H1 (cell line): ENCODE data around the gene NECAP2. TPM values are rescaled to one million over a fixed set of nuclear protein-coding genes. Genes with fewer than 3 reads are reported as not detected.

Experiments
- CTCF ChIA-PET: fragments of 300-600 bp; sonication (Branson Sonifier 250); formaldehyde crosslinking; loops from one replicate; lab custom pipeline; 2021; ENCODE audit not compliant: partially characterized antibody; lab: Charles Lee
- POLR2A ChIA-PET: fragments of 300-600 bp; sonication (Branson Sonifier 250); formaldehyde crosslinking; loops from one replicate; lab custom pipeline; 2021; ENCODE audit warnings: inconsistent platforms; ENCODE audit not compliant: partially characterized antibody; lab: Charles Lee
- DNase-seq, 2 experiments: peaks; one replicate each; pipeline versions ENCODE4 v3.0.0 to v3.0.0-alpha.2; 2010 to 2022; ENCODE audit warnings: low spot score in 2 of 2, low read depth in 1 of 2, mixed read lengths in 1 of 2
- FAIRE-seq: peaks from 2 replicates; lab custom pipeline; 2011; peaks lifted over from hg19 to GRCh38; lab: Jason Lieb, UNC
- H2AFZ ChIP-seq: 2 replicates; pipeline ENCODE4 v1.8.1; 2012; ENCODE audit warnings: low read length, inconsistent platforms
- H2AK5ac ChIP-seq: 2 replicates; pipeline ENCODE4 v1.6.1; 2013; ENCODE audit warnings: low read depth, low read length
- H2BK120ac ChIP-seq: replicated peaks from 2 replicates; pipeline ENCODE3; 2013; ENCODE audit warnings: low read depth, low read length, inconsistent platforms
- H2BK12ac ChIP-seq: 2 replicates; pipeline ENCODE4 v1.6.1; 2013; ENCODE audit warnings: low read depth, low read length
- H2BK15ac ChIP-seq: 2 replicates; pipeline ENCODE4 v1.6.1; 2013; ENCODE audit warnings: low read length
- H2BK20ac ChIP-seq: 2 replicates; pipeline ENCODE4 v1.6.1; 2013; ENCODE audit warnings: low read length
- H2BK5ac ChIP-seq: 2 replicates; pipeline ENCODE4 v1.6.1; 2013; ENCODE audit warnings: low read depth, low read length
- H3K14ac ChIP-seq: 2 replicates; pipeline ENCODE4 v1.6.1; 2013; ENCODE audit warnings: inconsistent platforms; ENCODE audit not compliant: insufficient read length
- H3K18ac ChIP-seq: 2 replicates; pipeline ENCODE4 v1.6.1; 2013; ENCODE audit warnings: low read length; ENCODE audit errors: extremely low read depth
- H3K23ac ChIP-seq: 2 replicates; pipeline ENCODE4 v1.6.1; 2013; ENCODE audit warnings: inconsistent platforms; ENCODE audit not compliant: insufficient read length
- H3K23me2 ChIP-seq: 2 replicates; pipeline ENCODE4 v1.6.1; 2013; ENCODE audit warnings: low read depth, low read length
- H3K27ac ChIP-seq: 2 replicates; pipeline ENCODE4 v1.6.1; 2011; ENCODE audit warnings: low read depth, low read length, inconsistent platforms
- H3K27me3 ChIP-seq, 4 experiments: replicated peaks in 1 of 4; 1 replicate in 1 of 4; 2 replicates in 3 of 4; pipeline versions ENCODE4 v1.6.1 to v1.8.1; 2011 to 2013; ENCODE audit warnings: low read length in 3 of 4, mild to moderate bottlenecking in 3 of 4, inconsistent platforms in 2 of 4, mixed read lengths in 2 of 4, moderate library complexity in 1 of 4; ENCODE audit not compliant: control insufficient read depth in 3 of 4, insufficient read depth in 3 of 4; ENCODE audit errors: extremely low read depth in 1 of 4
- H3K36me3 ChIP-seq, 4 experiments: 2 replicates each; pipeline versions ENCODE4 v1.6.1 to v1.8.1; 2011 to 2013; ENCODE audit warnings: mild to moderate bottlenecking in 4 of 4, low read length in 3 of 4, moderate library complexity in 2 of 4, control low read depth in 1 of 4, inconsistent platforms in 1 of 4; ENCODE audit not compliant: insufficient read depth in 4 of 4, control insufficient read depth in 2 of 4
- H3K4ac ChIP-seq: replicated peaks from 2 replicates; pipeline ENCODE3; 2013; ENCODE audit warnings: low read length, low read depth, mixed read lengths, inconsistent platforms; ENCODE audit not compliant: insufficient read length
- H3K4me1 ChIP-seq, 4 experiments: replicated peaks in 1 of 4; 1 replicate in 1 of 4; 2 replicates in 3 of 4; pipeline versions ENCODE4 v1.6.1 to v1.8.1; 2011 to 2013; ENCODE audit warnings: low read length in 3 of 4, inconsistent platforms in 2 of 4, mixed read lengths in 1 of 4; ENCODE audit not compliant: insufficient read depth in 4 of 4, control insufficient read depth in 3 of 4
- H3K4me2 ChIP-seq, 2 experiments: 2 replicates each; pipeline versions ENCODE4 v1.6.1 to v1.8.1; 2011 to 2013; ENCODE audit warnings: low read depth in 2 of 2, low read length in 2 of 2, control low read depth in 1 of 2, inconsistent platforms in 1 of 2, mild to moderate bottlenecking in 1 of 2; ENCODE audit not compliant: insufficient read depth in 1 of 2
- H3K4me3 ChIP-seq, 4 experiments: fragments of 200-600, 300-600 bp in 1 of 4; sonication (generic), shearing (Covaris generic), sonication (Bioruptor Twin) in 1 of 4; 2 replicates each; pipeline versions ENCODE4 v1.5.1 to v1.8.1; 2011 to 2016; ENCODE audit warnings: low read length in 4 of 4, low read depth in 3 of 4, control low read depth in 2 of 4, inconsistent platforms in 2 of 4, mild to moderate bottlenecking in 2 of 4, mixed read lengths in 1 of 4, moderate library complexity in 1 of 4; ENCODE audit not compliant: insufficient read depth in 2 of 4; ENCODE audit errors: extremely low read depth in 1 of 4
- H3K56ac ChIP-seq: replicated peaks from 2 replicates; pipeline ENCODE3; 2013; ENCODE audit warnings: low read depth, mild to moderate bottlenecking, mixed read lengths, low read length, inconsistent platforms; ENCODE audit not compliant: insufficient read length
- H3K79me1 ChIP-seq: 2 replicates; pipeline ENCODE4 v1.6.1; 2013; ENCODE audit warnings: low read depth, low read length, control low read depth
- H3K79me2 ChIP-seq, 2 experiments: 2 replicates each; pipeline versions ENCODE4 v1.6.1 to v1.8.1; 2012 to 2013; ENCODE audit warnings: low read length in 2 of 2, mild to moderate bottlenecking in 2 of 2, inconsistent platforms in 1 of 2; ENCODE audit not compliant: insufficient read depth in 2 of 2, control insufficient read depth in 1 of 2
- H3K9ac ChIP-seq, 4 experiments: replicated peaks in 1 of 4; 1 replicate in 1 of 4; 2 replicates in 3 of 4; pipeline versions ENCODE4 v1.6.1 to v1.8.1; 2011 to 2013; ENCODE audit warnings: low read depth in 3 of 4, low read length in 3 of 4, control low read depth in 2 of 4, mild to moderate bottlenecking in 2 of 4, moderate library complexity in 2 of 4, inconsistent platforms in 1 of 4; ENCODE audit errors: extremely low read depth in 1 of 4
- H3K9me3 ChIP-seq, 2 experiments: 2 replicates each; pipeline versions ENCODE4 v1.6.1 to v1.8.1; 2012 to 2013; ENCODE audit warnings: mild to moderate bottlenecking in 2 of 2, moderate library complexity in 2 of 2, control low read depth in 1 of 2, inconsistent platforms in 1 of 2, low read depth in 1 of 2, low read length in 1 of 2, mixed read lengths in 1 of 2; ENCODE audit not compliant: insufficient read depth in 2 of 2
- H4K20me1 ChIP-seq, 2 experiments: replicated peaks in 1 of 2; 2 replicates each; pipeline versions ENCODE3 to v1.8.1; 2011 to 2013; ENCODE audit warnings: inconsistent platforms in 2 of 2, low read length in 2 of 2, mild to moderate bottlenecking in 1 of 2; ENCODE audit not compliant: insufficient read depth in 2 of 2, control insufficient read depth in 1 of 2
- H4K5ac ChIP-seq: 2 replicates; pipeline ENCODE4 v1.6.1; 2013; ENCODE audit warnings: low read length, low read depth, mixed read lengths, inconsistent platforms; ENCODE audit not compliant: insufficient read length
- H4K8ac ChIP-seq: 2 replicates; pipeline ENCODE4 v1.8.0; 2013; ENCODE audit warnings: mild to moderate bottlenecking, moderate library complexity, low read length, inconsistent platforms; ENCODE audit not compliant: insufficient read depth; ENCODE audit errors: extremely low read depth
- H4K91ac ChIP-seq: replicated peaks from 2 replicates; pipeline ENCODE3; 2013; ENCODE audit warnings: low read length, mixed read lengths, inconsistent platforms; ENCODE audit not compliant: insufficient read length
- CEBPB ChIP-seq: IDR thresholded peaks from 2 replicates; pipeline ENCODE4 v1.6.1; 2012; ENCODE audit warnings: low read depth, low read length
- CREB1 ChIP-seq: IDR thresholded peaks from 2 replicates; pipeline ENCODE4 v1.6.1; 2012; ENCODE audit warnings: inconsistent platforms
- CTBP2 ChIP-seq: IDR thresholded peaks from 2 replicates; pipeline ENCODE4 v1.7.0; 2011; ENCODE audit warnings: borderline replicate concordance, mild to moderate bottlenecking, moderate library complexity, mixed read lengths, low read length; ENCODE audit not compliant: insufficient read depth, insufficient read length
- EGR1 ChIP-seq: IDR thresholded peaks from 2 replicates; pipeline ENCODE4 v1.6.1; 2011; ENCODE audit warnings: low read depth, low read length, borderline replicate concordance
- FOSL1 ChIP-seq: IDR thresholded peaks from 2 replicates; pipeline ENCODE4 v1.6.1; 2011; ENCODE audit warnings: mild to moderate bottlenecking, low read depth, low read length, moderate library complexity; ENCODE audit not compliant: insufficient read depth
- MAFK ChIP-seq: IDR thresholded peaks from 2 replicates; pipeline ENCODE4 v1.6.1; 2012; ENCODE audit warnings: low read depth, mild to moderate bottlenecking, improper control_type of control experiment, low read length
- NANOG ChIP-seq: IDR thresholded peaks from 2 replicates; pipeline ENCODE4 v1.6.1; 2011; ENCODE audit warnings: low read length, low read depth, mild to moderate bottlenecking, inconsistent platforms; ENCODE audit not compliant: insufficient read depth, poor library complexity, severe bottlenecking
- PHF8 ChIP-seq: fragments of 200-600 bp; sonication (generic); conservative IDR thresholded peaks from 2 replicates; pipeline ENCODE4 v1.7.1; 2012; ENCODE audit warnings: low read depth, mild to moderate bottlenecking, inconsistent platforms, low read length, moderate library complexity
- POU5F1 ChIP-seq: IDR thresholded peaks from 2 replicates; pipeline ENCODE4 v1.6.1; 2011; ENCODE audit warnings: low read depth, mild to moderate bottlenecking, low read length, moderate library complexity
- RBBP5 ChIP-seq: IDR thresholded peaks from 2 replicates; pipeline ENCODE4 v1.7.1; 2012; ENCODE audit warnings: low read depth, mild to moderate bottlenecking, inconsistent platforms, low read length, moderate library complexity, borderline replicate concordance
- RNF2 ChIP-seq: fragments of 200-900, 300-1000 bp; sonication (generic); IDR thresholded peaks from 2 replicates; pipeline ENCODE4 v1.7.1; 2016; ENCODE audit warnings: borderline replicate concordance, low read depth, mild to moderate bottlenecking, antibody characterized with exemption, low read length; ENCODE audit not compliant: poor library complexity, severe bottlenecking; ENCODE audit errors: missing control alignments
- TCF12 ChIP-seq: IDR thresholded peaks from 2 replicates; pipeline ENCODE4 v1.6.1; 2011; ENCODE audit warnings: low read depth, mild to moderate bottlenecking, low read length
- WGBS, 2 experiments: shearing (Covaris generic) in 1 of 2; methylation state at CpG; one replicate each; pipeline versions ENCODE4 v1.1.6 to v1.1.7; 2013 to 2015; ENCODE audit warnings: low lambda C conversion rate in 2 of 2, mixed read lengths in 2 of 2, inconsistent platforms in 1 of 2, low coverage in 1 of 2, missing lambda C conversion rate in 1 of 2; ENCODE audit not compliant: insufficient replicate concordance in 2 of 2, insufficient coverage in 1 of 2, insufficient read length in 1 of 2; ENCODE audit errors: extremely low coverage in 1 of 2, missing lambda C conversion rate in 1 of 2; 5-methylcytosine and 5-hydroxymethylcytosine counted together
- polyA plus RNA-seq, 7 experiments: library from polyadenylated mRNA; depleted of rRNA in 3 of 7; stranded (reverse) in 5 of 7; unstranded in 2 of 7; fragments of >200 nt in 5 of 7; fragments of 200-250 nt in 2 of 7; gene quantifications; 1 replicate in 5 of 7; 2 replicates in 1 of 7; 4 replicates in 1 of 7; pipeline versions ENCODE4 v1.2.1 to v1.2.3, GENCODE V29; 2011 to 2013; ENCODE audit warnings: missing spikeins in 2 of 7, mixed read lengths in 2 of 7
- total RNA-seq: library from RNA; stranded (reverse); fragmentation: NEBNext Ultra II Directional; extraction: Animal tissue kit (Norgen Biotek cat#: 25700); gene quantifications from 2 replicates; pipeline ENCODE4 v1.2.1, GENCODE V29; 2021
- TF ChIP-seq, protein P1 (sequence below): IDR thresholded peaks from 2 replicates; pipeline ENCODE4 v1.6.1; 2011; ENCODE audit warnings: low read length, improper control_type of control experiment

Gene NECAP2
- total and polyA plus RNA-seq, 2 of the 8 experiments (the other 6 are each of a cell fraction or from before 2014, with no cell fraction given) = 24.4 to 29.7 TPM

DNA sequence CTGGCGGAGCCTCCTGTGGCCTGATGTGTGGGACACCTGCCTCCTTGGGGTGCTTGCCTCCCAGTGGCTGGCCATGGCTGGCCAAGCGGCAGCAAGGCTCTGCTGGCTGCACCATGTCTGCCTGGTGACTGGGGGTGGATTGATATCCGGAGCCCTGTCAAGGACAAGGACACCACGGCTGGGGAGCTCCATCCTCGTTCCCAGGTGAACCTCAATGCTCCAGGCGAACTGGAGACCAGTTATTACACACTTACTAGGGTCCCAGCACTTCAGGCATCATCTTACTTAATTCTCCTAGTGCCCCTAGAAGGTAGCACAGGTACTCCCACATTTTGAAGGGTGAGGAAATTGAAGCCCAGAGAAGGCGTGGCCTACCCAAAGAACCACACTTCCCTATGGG lies 18.5 kb upstream of the NECAP2 start:
- CTCF ChIA-PET = interaction anchor here (0.7 to 1.0 kb wide), 2 partner anchors 11 to 41 kb away, joined by 3 to 4 read pairs; no protein-coding TSS in a partner anchor
- no peak for TF ChIP-seq MAFK
- no peak for TF ChIP-seq FOSL1
- TF ChIP-seq RBBP5 = no peak
- TF ChIP-seq RNF2 = no peak
- TF ChIP-seq TCF12 = no peak
- TF ChIP-seq, protein P1, sequence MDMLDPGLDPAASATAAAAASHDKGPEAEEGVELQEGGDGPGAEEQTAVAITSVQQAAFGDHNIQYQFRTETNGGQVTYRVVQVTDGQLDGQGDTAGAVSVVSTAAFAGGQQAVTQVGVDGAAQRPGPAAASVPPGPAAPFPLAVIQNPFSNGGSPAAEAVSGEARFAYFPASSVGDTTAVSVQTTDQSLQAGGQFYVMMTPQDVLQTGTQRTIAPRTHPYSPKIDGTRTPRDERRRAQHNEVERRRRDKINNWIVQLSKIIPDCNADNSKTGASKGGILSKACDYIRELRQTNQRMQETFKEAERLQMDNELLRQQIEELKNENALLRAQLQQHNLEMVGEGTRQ = no peak
- no peak for TF ChIP-seq EGR1
- no peak for TF ChIP-seq PHF8
- no peak for TF ChIP-seq CREB1
- no peak for TF ChIP-seq CEBPB
- no peak for TF ChIP-seq NANOG
- no peak for TF ChIP-seq CTBP2
- no peak for TF ChIP-seq POU5F1

More for the DNA sequence above, 18.5 kb upstream of the NECAP2 start:
- Histone ChIP-seq H2BK20ac (no peak overlapping the region), H3K79me1 (no peaks in the 10 kb centered on the region), H3K4me2 (no peak overlapping the region), H3K36me3 (no peaks in the 10 kb centered on the region), H3K79me2 (no peaks in the 10 kb centered on the region), H4K20me1 (no peaks in the 10 kb centered on the region), H3K23me2 (no peaks in the 10 kb centered on the region), H3K23ac (no peak overlapping the region), H2BK5ac (no peak overlapping the region), H3K9me3 (no peaks in the 10 kb centered on the region), H3K27me3 (0 out of 7 replicates have a peak, but pooled peaks cover 0 to 2% (median 0%) of the 10 kb centered on the region in 4 experiments), H3K56ac (no peak overlapping the region), H2AFZ (no peak overlapping the region), H2BK120ac (no peak overlapping the region), H3K9ac (no peak overlapping the region), H2BK12ac (no peak overlapping the region), H2BK15ac (0 out of 2 replicates have a peak overlapping the region, but pooled peaks have one; percentile 61), H3K4ac (no peak overlapping the region), H3K4me1 (no peaks in the 10 kb centered on the region), H3K18ac (no peak overlapping the region), H3K4me3 (no peak overlapping the region), H4K8ac (no peak overlapping the region), H3K14ac (no peak overlapping the region), H2AK5ac (no peak overlapping the region), H4K5ac (no peak overlapping the region), H4K91ac (no peak overlapping the region), H3K27ac (no peak overlapping the region)
- DNase-seq (no peak), FAIRE-seq (no peak)
- POLR2A ChIA-PET = no interaction called here
- 91% methylated on average over 7 of the region's 7 CpGs; no CpG with 5 or more reads in 1 of the 2 experiments for WGBS, 2 experiments
